Rectal smooth muscle tissue (tissue), 1 donor: ENCODE results near the gene SLC2A10.

Source experiments
- H3K27ac ChIP-seq: one replicate; pipeline ENCODE4 v1.7.0; 2013; ENCODE audit warnings: low read depth, low read length, inconsistent platforms
- H3K27me3 ChIP-seq: one replicate; pipeline ENCODE4 v1.7.0; 2013; ENCODE audit warnings: low read length; ENCODE audit not compliant: control insufficient read depth, insufficient read depth
- H3K36me3 ChIP-seq: one replicate; pipeline ENCODE4 v1.7.0; 2013; ENCODE audit warnings: low read length; ENCODE audit not compliant: control insufficient read depth, insufficient read depth
- H3K4me1 ChIP-seq: one replicate; pipeline ENCODE4 v1.7.0; 2013; ENCODE audit warnings: low read length; ENCODE audit not compliant: control insufficient read depth, insufficient read depth
- H3K4me3 ChIP-seq: one replicate; pipeline ENCODE4 v1.7.0; 2013; ENCODE audit warnings: low read length
- H3K9ac ChIP-seq: one replicate; pipeline ENCODE4 v1.7.0; 2013; ENCODE audit warnings: low read length

SLC2A10 gene

GRCh38 chr20:46773680-46774079, 64.2 kb downstream of the SLC2A10 start:
- H3K4me3 ChIP-seq, result no peak overlapping the region
- H3K9ac ChIP-seq, result no peak overlapping the region
- no peaks in the 10 kb centered on the region for H3K27me3 ChIP-seq
- no peaks in the 10 kb centered on the region for H3K36me3 ChIP-seq
- no peak overlapping the region for H3K27ac ChIP-seq
- no peaks in the 10 kb centered on the region for H3K4me1 ChIP-seq

GRCh38 chr20:46774236-46774635, 64.8 kb downstream of the SLC2A10 start:
- no peaks in the 10 kb centered on the region for H3K36me3 ChIP-seq
- H3K4me1 ChIP-seq, result no peaks in the 10 kb centered on the region
- no peaks in the 10 kb centered on the region for H3K27me3 ChIP-seq
- H3K4me3 ChIP-seq, result no peak overlapping the region
- H3K27ac ChIP-seq, result no peak overlapping the region
- H3K9ac ChIP-seq, result no peak overlapping the region

GRCh38 chr20:46774943-46775560, 65.6 kb downstream of the SLC2A10 start:
- Histone ChIP-seq H3K4me3 (no peak overlapping the region), H3K36me3 (no peaks in the 10 kb centered on the region), H3K27me3 (no peaks in the 10 kb centered on the region), H3K9ac (no peak overlapping the region), H3K4me1 (no peaks in the 10 kb centered on the region), H3K27ac (no peak overlapping the region)

- Histone ChIP-seq H3K36me3 (no peaks in the 10 kb centered on the region), H3K9ac (no peak overlapping the region), H3K4me1 (no peaks in the 10 kb centered on the region), H3K27me3 (no peaks in the 10 kb centered on the region), H3K27ac (no peak overlapping the region), H3K4me3 (no peak overlapping the region)
These were observed 66.4 kb downstream of the SLC2A10 start for GRCh38 chr20:46775806-46776205.

GRCh38 chr20:46777331-46777730, 67.9 kb downstream of the SLC2A10 start:
- Histone ChIP-seq H3K27me3 (no peaks in the 10 kb centered on the region), H3K4me1 (no peaks in the 10 kb centered on the region), H3K27ac (no peak overlapping the region), H3K36me3 (no peaks in the 10 kb centered on the region), H3K4me3 (no peak overlapping the region), H3K9ac (no peak overlapping the region)

GRCh38 chr20:46779831-46780230, 70.4 kb downstream of the SLC2A10 start:
- Histone ChIP-seq H3K27ac (no peak overlapping the region), H3K9ac (no peak overlapping the region), H3K36me3 (no peaks in the 10 kb centered on the region), H3K4me1 (no peaks in the 10 kb centered on the region), H3K4me3 (no peak overlapping the region), H3K27me3 (no peaks in the 10 kb centered on the region)

- H3K27me3 ChIP-seq, result no peaks in the 10 kb centered on the region
- H3K4me3 ChIP-seq, result no peak overlapping the region
- H3K27ac ChIP-seq, result no peak overlapping the region
These were observed 75.1 kb downstream of the SLC2A10 start for GRCh38 chr20:46784436-46785127.

More at GRCh38 chr20:46784436-46785127, 75.1 kb downstream of the SLC2A10 start:
- Histone ChIP-seq H3K36me3 (no peaks in the 10 kb centered on the region), H3K9ac (no peak overlapping the region), H3K4me1 (peaks cover 2% of the 10 kb centered on the region)
